OCI-LY7 (cell line): ENCODE results near the gene PHF13. TPM values are rescaled to one million over a fixed set of nuclear protein-coding genes. Genes with fewer than 3 reads are reported as not detected.

Source experiments
- BruUV-seq: library from RNA; stranded (reverse); fragments of 400-500 nt; replicated peaks from 2 replicates; lab custom pipeline; 2021; lab: Mats Ljungman, UMichigan
- CTCF ChIA-PET: fragments of 300-600 bp; sonication (Branson Sonifier 250); formaldehyde crosslinking; loops from one replicate; lab custom pipeline; 2022; ENCODE audit warnings: antibody characterized with exemption; ENCODE audit not compliant: unreplicated experiment; lab: Charles Lee
- POLR2A ChIA-PET: fragments of 300-600 bp; sonication (Branson Sonifier 250); formaldehyde crosslinking; loops from one replicate; lab custom pipeline; 2022; ENCODE audit warnings: antibody characterized with exemption; lab: Charles Lee
- DNase-seq: peaks from one replicate; pipeline ENCODE4 v3.0.0-alpha.2; 2015; ENCODE audit warnings: low spot score
- H2AFZ ChIP-seq: fragments of 200-600 bp; sonication (generic), shearing (Covaris generic); 2 replicates; pipeline ENCODE4 v1.6.1; 2014; ENCODE audit warnings: mild to moderate bottlenecking, antibody characterized with exemption, low read length, moderate library complexity
- H3K27ac ChIP-seq: fragments of 200-600 bp; sonication (generic); 2 replicates; pipeline ENCODE4 v1.5.1; 2014; ENCODE audit warnings: mixed run types, low read depth, mild to moderate bottlenecking, moderate library complexity, low read length, inconsistent platforms; ENCODE audit not compliant: poor library complexity, severe bottlenecking
- H3K36me3 ChIP-seq: fragments of 200-600 bp; sonication (generic); 2 replicates; pipeline ENCODE4 v1.6.1; 2014; ENCODE audit warnings: mild to moderate bottlenecking, antibody characterized with exemption, low read length, moderate library complexity, mixed read lengths; ENCODE audit not compliant: insufficient read depth
- H3K4me1 ChIP-seq: fragments of 200-600 bp; sonication (generic); 2 replicates; pipeline ENCODE4 v1.5.1; 2014; ENCODE audit warnings: mild to moderate bottlenecking, low read length; ENCODE audit not compliant: insufficient read depth, poor library complexity, severe bottlenecking
- H3K4me2 ChIP-seq: fragments of 200-600 bp; sonication (generic); 2 replicates; pipeline ENCODE4 v1.6.1; 2014; ENCODE audit warnings: mild to moderate bottlenecking, low read length
- H3K4me3 ChIP-seq: fragments of 200-600 bp; sonication (generic); 2 replicates; pipeline ENCODE4 v1.5.1; 2014; ENCODE audit warnings: mild to moderate bottlenecking, low read depth, low read length; ENCODE audit not compliant: poor library complexity, severe bottlenecking
- H3K79me2 ChIP-seq: fragments of 200-600 bp; sonication (generic); 2 replicates; pipeline ENCODE4 v1.6.1; 2016; ENCODE audit warnings: low read depth, mild to moderate bottlenecking, low read length, moderate library complexity, mixed read lengths; ENCODE audit not compliant: insufficient read depth
- H3K9me2 ChIP-seq: fragments of 200-600 bp; sonication (generic); 2 replicates; pipeline ENCODE4 v1.6.1; 2016; ENCODE audit warnings: mild to moderate bottlenecking, low read length, mixed read lengths; ENCODE audit not compliant: insufficient read depth
- H3K9me3 ChIP-seq: fragments of 200-600 bp; sonication (generic); 2 replicates; pipeline ENCODE4 v1.6.1; 2014; ENCODE audit warnings: mild to moderate bottlenecking, mixed run types, low read length, mixed read lengths
- H4K20me1 ChIP-seq: fragments of 200-600 bp; sonication (generic); 2 replicates; pipeline ENCODE4 v1.6.1; 2014; ENCODE audit warnings: mild to moderate bottlenecking, antibody characterized with exemption, low read length, moderate library complexity, mixed read lengths; ENCODE audit not compliant: insufficient read depth
- CTCF ChIP-seq: fragments of 200-600 bp; sonication (generic); conservative IDR thresholded peaks from 2 replicates; pipeline ENCODE4 v1.5.1; 2014; ENCODE audit warnings: mild to moderate bottlenecking, antibody characterized with exemption, low read length, moderate library complexity, mixed read lengths
- EZH2phosphoT487 ChIP-seq: fragments of 200-600 bp; sonication (generic); IDR thresholded peaks from 2 replicates; pipeline ENCODE4 v1.6.1; 2018; ENCODE audit warnings: low read depth, borderline replicate concordance, mild to moderate bottlenecking, mixed run types, antibody characterized with exemption, low read length, moderate library complexity, mixed read lengths
- intact Hi-C: fragments of 100-400 bp; cut with micrococcal nuclease; formaldehyde crosslinking; loops from one replicate; pipeline ENCODE4 v1.10.0; 2022; ENCODE audit not compliant: unreplicated experiment
- total RNA-seq, 2 experiments: library from RNA; depleted of rRNA in 1 of 2; stranded (reverse); fragments of >200 nt in 1 of 2; shearing (Covaris generic) in 1 of 2; gene quantifications; 2 replicates each; pipeline ENCODE4 v1.2.3, GENCODE V29; 2014 to 2022

Gene PHF13
- total RNA-seq, 2 experiments from 2014 or later = 5.3 to 14.7 TPM

GRCh38 chr1:6577831-6578525, 35.6 kb upstream of the PHF13 start:
- H2AFZ ChIP-seq = no peak overlapping the region
- H3K4me2 ChIP-seq = no peak overlapping the region
- H3K4me3 ChIP-seq = no peak overlapping the region
- POLR2A ChIA-PET = interaction anchor here (0.7 kb wide), 1 partner anchor 24 kb away, joined by 3 read pairs; the partner anchor contains the start of gene KLHL21
- H3K36me3 ChIP-seq = peaks cover 4% of the 10 kb centered on the region; the same call in 1 of the 2 replicates
- BruUV-seq = no TSS peak
- H3K27ac ChIP-seq = no peak overlapping the region
- H3K9me2 ChIP-seq = no peaks in the 10 kb centered on the region
- CTCF ChIA-PET = no interaction called here
- peaks cover 19% of the 10 kb centered on the region for H3K79me2 ChIP-seq
- DNase-seq = no peak
- TF ChIP-seq CTCF (no peak), EZH2phosphoT487 (no peak)
- H4K20me1 ChIP-seq = no peaks in the 10 kb centered on the region
- H3K4me1 ChIP-seq = peaks cover 29% of the 10 kb centered on the region
- intact Hi-C loops = no loop called here
- no peaks in the 10 kb centered on the region for H3K9me3 ChIP-seq

- H2AFZ ChIP-seq = peak overlapping the region; percentile 60; the same call in 1 of the 2 replicates
- H3K36me3 ChIP-seq = peaks cover 4% of the 10 kb centered on the region; the same call in 1 of the 2 replicates
- no TSS peak for BruUV-seq
- POLR2A ChIA-PET = interaction anchor here (0.7 kb wide), 1 partner anchor 620 kb away, joined by 3 read pairs; no protein-coding TSS in a partner anchor
- peaks cover 29% of the 10 kb centered on the region for H3K4me1 ChIP-seq
- H3K4me3 ChIP-seq = peak overlapping the region; percentile 86
- no peak for DNase-seq
- peak overlapping the region; percentile 73 for H3K4me2 ChIP-seq
- H3K9me2 ChIP-seq = no peaks in the 10 kb centered on the region
- no peak overlapping the region for H3K27ac ChIP-seq
- CTCF ChIA-PET = interaction anchor here (1.3 kb wide), 1 partner anchor 8 kb away, joined by 5 read pairs; no protein-coding TSS in a partner anchor
- H3K79me2 ChIP-seq = peaks cover 19% of the 10 kb centered on the region
- H4K20me1 ChIP-seq = no peaks in the 10 kb centered on the region
- H3K9me3 ChIP-seq = no peaks in the 10 kb centered on the region
- intact Hi-C loops = no loop called here
- TF ChIP-seq CTCF (no peak), EZH2phosphoT487 (no peak)
These were observed 34.7 kb upstream of the PHF13 start for GRCh38 chr1:6578624-6579373.
